Erythroblast (primary cell): ENCODE data around the gene GNAQ.

Source experiments
- GATA1 ChIP-seq: IDR thresholded peaks from 2 replicates; pipeline ENCODE4 v1.6.1; 2011; ENCODE audit warnings: low read depth, mild to moderate bottlenecking, control low read depth, low read length, moderate library complexity
- POLR2A ChIP-seq: IDR thresholded peaks from 2 replicates; pipeline ENCODE4 v1.6.1; 2011; ENCODE audit warnings: mild to moderate bottlenecking, low read length

DNA sequence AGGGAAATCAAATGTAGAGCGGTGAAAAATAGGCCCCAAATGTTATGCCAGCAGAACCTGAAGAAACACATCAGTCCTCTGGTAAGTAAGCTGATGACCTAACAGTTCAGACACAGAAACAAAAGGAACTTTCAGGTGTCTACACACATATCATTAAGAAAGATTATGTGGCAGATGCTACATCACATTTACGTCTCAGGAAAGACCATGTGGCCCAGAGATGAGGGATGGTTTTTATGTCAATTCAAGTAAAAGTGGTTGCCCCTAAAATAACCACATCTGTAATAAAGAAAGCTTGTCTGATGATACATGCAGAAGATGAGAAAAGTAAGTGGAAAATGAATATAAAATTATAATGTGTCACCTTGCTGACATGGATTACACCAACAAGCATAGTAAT lies 31.4 kb downstream of the GNAQ start:
- TF ChIP-seq POLR2A (no peak), GATA1 (no peak)
